IPS-18a (cell line): Measurements from ENCODE around the gene KRTAP5-8.
"Not testable (repeated sequence)": the region's sequence is repeated elsewhere in the genome, so short reads cannot be mapped to it uniquely, and the experiment has no call there.

ENCODE experiments used
- H3K27ac ChIP-seq: one replicate; pipeline ENCODE4 v1.5.1; 2013; ENCODE audit warnings: low read length
- H3K27me3 ChIP-seq: one replicate; pipeline ENCODE4 v1.6.1; 2013; ENCODE audit warnings: mild to moderate bottlenecking, low read length; ENCODE audit not compliant: control insufficient read depth, insufficient read depth
- H3K36me3 ChIP-seq: one replicate; pipeline ENCODE4 v1.6.1; 2013; ENCODE audit warnings: low read depth, low read length; ENCODE audit not compliant: control insufficient read depth
- H3K4me1 ChIP-seq: one replicate; pipeline ENCODE4 v1.6.1; 2013; ENCODE audit warnings: low read depth, low read length; ENCODE audit not compliant: control insufficient read depth
- H3K4me3 ChIP-seq: one replicate; pipeline ENCODE4 v1.5.1; 2013; ENCODE audit warnings: low read length
- H3K9ac ChIP-seq: one replicate; pipeline ENCODE4 v1.6.1; 2013; ENCODE audit warnings: mild to moderate bottlenecking, low read length, moderate library complexity
- H3K9me3 ChIP-seq: one replicate; pipeline ENCODE4 v1.6.1; 2013; ENCODE audit warnings: low read depth, low read length; ENCODE audit not compliant: control insufficient read depth

The KRTAP5-8 gene

GRCh38 chr11:71554996-71555395 is 17.2 kb downstream of the KRTAP5-8 start:
- Histone ChIP-seq H3K27me3 (no peaks in the 10 kb centered on the region), H3K4me1 (no peaks in the 10 kb centered on the region), H3K36me3 (no peaks in the 10 kb centered on the region), H3K9ac (no peak overlapping the region), H3K4me3 (no peak overlapping the region), H3K9me3 (peaks cover 5% of the 10 kb centered on the region), H3K27ac (no peak overlapping the region)

DNA sequence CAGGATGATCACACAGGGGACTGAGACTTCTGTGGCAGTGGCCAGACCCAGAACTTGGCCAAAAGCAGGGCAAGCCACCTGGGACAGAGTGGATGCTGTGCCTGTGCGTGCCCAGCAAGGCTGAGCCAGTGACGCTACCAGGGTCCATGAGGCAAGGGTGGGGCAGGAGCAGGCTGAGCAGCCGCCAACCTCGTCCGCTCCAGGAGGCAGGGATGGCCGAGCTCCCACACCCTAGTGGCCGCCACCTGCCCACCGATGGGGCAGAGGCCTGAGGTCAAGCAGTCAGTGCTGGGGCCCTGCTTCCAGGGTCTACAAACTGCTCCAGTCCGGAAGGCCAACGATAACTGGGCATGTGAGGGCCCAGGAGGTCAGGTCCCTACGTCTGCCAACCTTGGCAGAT is 17.7 kb downstream of the KRTAP5-8 start:
- H3K4me1 ChIP-seq: no peaks in the 10 kb centered on the region
- H3K9ac ChIP-seq: no peak overlapping the region
- peaks cover 5% of the 10 kb centered on the region for H3K9me3 ChIP-seq
- no peak overlapping the region for H3K27ac ChIP-seq
- H3K36me3 ChIP-seq: no peaks in the 10 kb centered on the region
- no peak overlapping the region for H3K4me3 ChIP-seq
- H3K27me3 ChIP-seq: no peaks in the 10 kb centered on the region

DNA sequence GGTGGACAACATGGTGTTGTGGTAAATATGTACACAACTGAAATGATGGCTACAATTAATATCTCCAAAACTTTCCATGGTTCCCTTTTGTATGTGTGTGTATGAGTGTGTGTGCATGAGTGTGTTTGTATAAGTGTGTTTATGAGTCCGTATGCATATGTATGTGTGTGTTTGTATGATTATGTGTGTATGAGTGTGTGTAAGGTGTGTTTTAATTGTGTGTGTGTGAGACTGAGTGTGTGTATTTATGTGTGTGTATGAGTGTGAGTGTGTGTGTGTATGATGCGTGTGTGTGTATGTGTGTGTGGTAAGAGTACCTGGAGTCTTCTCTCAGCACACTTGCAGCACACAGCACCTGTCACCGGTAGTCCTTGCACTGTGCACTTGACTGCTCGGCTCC is 18.2 kb downstream of the KRTAP5-8 start:
- H3K36me3 ChIP-seq: no peaks in the 10 kb centered on the region
- no peak overlapping the region for H3K4me3 ChIP-seq
- peaks cover 5% of the 10 kb centered on the region for H3K9me3 ChIP-seq
- no peak overlapping the region for H3K9ac ChIP-seq
- no peaks in the 10 kb centered on the region for H3K27me3 ChIP-seq
- H3K4me1 ChIP-seq: no peaks in the 10 kb centered on the region
- H3K27ac ChIP-seq: no peak overlapping the region

DNA sequence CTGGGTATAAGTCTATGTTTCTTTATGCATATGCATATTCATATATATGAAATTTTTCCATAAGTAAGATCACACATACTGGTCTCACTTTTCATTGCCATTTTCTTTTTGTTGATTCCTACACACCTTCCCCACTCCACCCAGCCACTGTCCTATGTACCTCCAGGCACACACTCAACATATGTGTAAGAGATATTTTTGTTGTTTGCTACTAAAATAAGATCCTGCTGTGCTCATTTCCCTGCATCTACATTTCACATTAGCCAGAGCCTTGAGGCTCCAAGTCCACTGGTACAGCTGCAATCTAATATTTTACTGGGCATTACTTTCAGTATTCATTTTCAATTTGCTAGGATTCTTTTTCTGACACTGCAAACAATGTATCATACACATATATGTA is 19.4 kb downstream of the KRTAP5-8 start:
- Histone ChIP-seq H3K4me3 (no peak overlapping the region), H3K4me1 (no peaks in the 10 kb centered on the region), H3K9ac (no peak overlapping the region), H3K27ac (no peak overlapping the region), H3K27me3 (no peaks in the 10 kb centered on the region), H3K36me3 (no peaks in the 10 kb centered on the region), H3K9me3 (peaks cover 5% of the 10 kb centered on the region)

- Histone ChIP-seq H3K9ac (no peak overlapping the region), H3K4me1 (peaks cover 2% of the 10 kb centered on the region), H3K27me3 (no peaks in the 10 kb centered on the region), H3K4me3 (no peak overlapping the region), H3K9me3 (peaks cover 5% of the 10 kb centered on the region), H3K36me3 (no peaks in the 10 kb centered on the region), H3K27ac (no peak overlapping the region)
Observed at GRCh38 chr11:71558996-71559395, 21.2 kb downstream of the KRTAP5-8 start.

- peaks cover 6% of the 10 kb centered on the region for H3K4me1 ChIP-seq
- peaks cover 5% of the 10 kb centered on the region for H3K9me3 ChIP-seq
- H3K4me3 ChIP-seq: no peak overlapping the region
- no peak overlapping the region for H3K27ac ChIP-seq
- no peaks in the 10 kb centered on the region for H3K36me3 ChIP-seq
- H3K27me3 ChIP-seq: no peaks in the 10 kb centered on the region
- no peak overlapping the region for H3K9ac ChIP-seq
Observed at GRCh38 chr11:71562120-71562519, 24.3 kb downstream of the KRTAP5-8 start.

GRCh38 chr11:71563406-71563805 is 25.6 kb downstream of the KRTAP5-8 start:
- Histone ChIP-seq H3K36me3 (no peaks in the 10 kb centered on the region), H3K27me3 (no peaks in the 10 kb centered on the region)

DNA sequence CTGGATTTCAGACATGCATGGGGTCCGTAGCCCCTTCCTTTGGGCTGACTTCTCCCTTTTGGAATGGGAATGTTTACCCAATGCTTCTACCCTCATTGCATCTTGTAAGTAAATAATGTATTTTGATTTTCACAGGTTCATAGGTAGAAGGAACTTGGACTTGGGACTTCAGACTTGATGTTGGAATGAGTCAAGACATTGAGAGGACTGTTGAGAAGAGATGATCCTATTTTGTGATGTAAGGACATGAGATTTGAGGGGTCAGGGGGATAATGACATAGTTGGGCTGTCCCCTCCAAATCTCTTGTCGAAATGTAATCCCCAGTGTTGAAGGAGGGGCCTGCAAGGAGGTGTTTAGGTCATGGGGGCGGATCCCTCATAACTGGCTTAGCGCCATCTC is 26.6 kb downstream of the KRTAP5-8 start:
- H3K4me1 ChIP-seq: peaks cover 6% of the 10 kb centered on the region
- no peak overlapping the region for H3K27ac ChIP-seq

More at GRCh38 chr11:71563406-71563805, 25.6 kb downstream of the KRTAP5-8 start:
- Histone ChIP-seq H3K9ac (no peak overlapping the region), H3K4me1 (peaks cover 6% of the 10 kb centered on the region), H3K9me3 (peaks cover under 1% of the 10 kb centered on the region), H3K27ac (no peak overlapping the region), H3K4me3 (no peak overlapping the region)

GRCh38 chr11:71565263-71565662 is 27.4 kb downstream of the KRTAP5-8 start, which contains the start of gene KRTAP5-10:
Gene KRTAP5-10 (plus strand): TSS chr11:71565563. CDS start chr11:71565588, 25 bp downstream.
- Histone ChIP-seq H3K27ac (no peak within 1 kb of the TSS), H3K36me3 (no peaks in the 10 kb centered on the region), H3K9ac (no peak within 1 kb of the TSS), H3K4me1 (peaks cover 6% of the 10 kb centered on the region), H3K4me3 (no peak within 1 kb of the TSS), H3K27me3 (no peaks in the 10 kb centered on the region), H3K9me3 (no peaks in the 10 kb centered on the region)

More for the DNA sequence above, 26.6 kb downstream of the KRTAP5-8 start:
- Histone ChIP-seq H3K4me3 (no peak overlapping the region), H3K9ac (no peak overlapping the region), H3K9me3 (no peaks in the 10 kb centered on the region), H3K27me3 (no peaks in the 10 kb centered on the region), H3K36me3 (no peaks in the 10 kb centered on the region)

DNA sequence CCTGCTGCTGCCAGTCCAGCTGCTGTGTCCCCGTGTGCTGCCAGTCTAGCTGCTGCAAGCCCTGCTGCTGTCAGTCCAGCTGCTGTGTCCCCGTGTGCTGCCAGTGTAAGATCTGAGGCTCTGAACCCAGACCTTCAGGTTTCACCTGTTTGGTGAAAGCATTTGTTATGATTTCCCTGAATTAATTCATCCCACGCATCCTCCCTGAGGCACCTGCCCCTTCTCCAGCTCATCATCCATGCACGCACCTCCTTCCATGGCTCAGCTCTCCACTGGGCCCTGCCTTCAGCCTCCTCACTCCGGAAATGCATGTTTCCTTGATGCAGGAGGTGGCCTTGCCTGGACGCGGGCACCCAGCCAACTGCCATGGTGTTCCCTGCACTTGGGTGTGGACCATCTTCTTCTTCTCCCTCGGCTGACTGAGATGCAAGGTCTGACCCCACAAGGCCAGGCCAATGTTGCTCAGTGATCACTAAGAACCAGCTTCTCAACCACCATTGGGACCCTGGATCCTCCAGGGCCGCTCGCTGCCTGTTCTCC is 28.3 kb downstream of the KRTAP5-8 start:
- Histone ChIP-seq H3K27ac (no peak overlapping the region), H3K4me3 (no peak overlapping the region), H3K27me3 (no peaks in the 10 kb centered on the region), H3K9me3 (no peaks in the 10 kb centered on the region), H3K36me3 (no peaks in the 10 kb centered on the region), H3K9ac (no peak overlapping the region), H3K4me1 (peaks cover 6% of the 10 kb centered on the region)

DNA sequence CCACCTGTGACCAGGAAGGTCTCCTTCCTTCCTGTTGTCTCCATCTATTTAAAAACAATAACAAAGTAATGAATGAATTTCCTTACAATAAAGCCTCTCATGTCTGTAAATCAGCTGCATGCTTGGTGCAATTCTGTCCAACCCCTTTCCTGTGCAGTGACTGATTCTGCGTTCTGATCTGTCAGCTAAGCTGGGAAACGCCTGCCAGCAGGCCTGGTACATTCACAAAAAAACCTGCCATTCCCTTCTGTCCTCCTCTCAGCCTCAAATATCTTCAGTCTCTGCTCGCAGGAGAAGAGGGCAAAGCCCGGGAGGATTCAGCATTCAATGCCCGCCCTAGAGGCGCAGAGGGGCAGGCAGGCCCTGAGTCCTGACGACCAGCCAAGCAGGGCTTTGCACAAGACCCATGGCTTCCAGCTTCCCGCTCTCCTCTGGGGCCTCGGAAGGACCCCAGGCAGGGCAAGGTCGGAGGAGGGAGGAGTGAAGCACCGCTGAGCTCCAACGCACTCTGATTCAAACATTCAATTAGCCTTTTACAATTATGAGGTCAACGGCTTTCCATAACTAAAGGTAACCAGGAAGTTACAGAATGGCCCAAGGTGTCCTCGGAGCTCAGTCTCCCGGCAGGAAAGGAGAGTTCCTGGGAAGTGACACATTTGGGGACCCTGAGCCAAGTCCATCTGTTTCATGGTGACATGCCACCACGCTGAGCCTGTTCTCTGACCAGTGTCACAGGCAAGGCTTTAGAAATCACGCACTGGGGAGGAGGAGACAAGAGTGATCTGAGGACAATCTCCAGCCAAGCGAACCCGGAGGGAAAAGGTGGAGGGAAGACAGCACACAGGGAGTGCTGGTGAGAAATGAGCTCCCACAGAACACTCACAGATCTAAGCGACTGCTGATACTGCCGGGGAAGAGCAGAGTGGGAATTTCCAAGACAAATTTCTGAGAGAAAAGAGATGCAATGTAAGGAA is 29.1 kb downstream of the KRTAP5-8 start:
- not testable (repeated sequence) for H3K27me3 ChIP-seq, H3K4me3 ChIP-seq, H3K9ac ChIP-seq, H3K9me3 ChIP-seq, H3K4me1 ChIP-seq, H3K36me3 ChIP-seq, H3K27ac ChIP-seq

DNA sequence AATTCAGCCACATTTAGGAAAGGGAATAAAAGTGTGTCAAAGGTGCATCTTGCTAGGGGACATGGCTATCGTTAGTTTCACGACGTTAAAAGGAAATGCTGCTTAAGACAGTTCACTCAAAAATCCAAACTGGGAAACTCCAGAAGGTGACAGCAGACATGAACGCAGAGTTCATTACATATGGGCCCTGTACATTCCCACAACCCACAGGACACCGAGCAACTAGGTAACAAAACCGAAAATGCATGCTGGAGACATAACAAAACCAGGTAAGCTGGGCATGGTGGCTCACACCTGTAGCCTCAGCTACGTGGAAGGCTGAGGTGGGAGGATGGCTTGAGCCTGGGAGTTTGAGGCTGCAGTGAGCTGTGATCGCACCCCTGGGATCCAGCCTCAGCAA is 29.8 kb downstream of the KRTAP5-8 start:
- H3K36me3 ChIP-seq, H3K9ac ChIP-seq, H3K4me1 ChIP-seq, H3K4me3 ChIP-seq, H3K27me3 ChIP-seq, H3K9me3 ChIP-seq, H3K27ac ChIP-seq: not testable (repeated sequence)
